ENCODE results near the gene PIK3C3.
A peak's percentile ranks its signal among the peaks of the same experiment; 100 is the strongest.
"Not testable (repeated sequence)": the region's sequence is repeated elsewhere in the genome, so short reads cannot be mapped to it uniquely, and the experiment has no call there.

The PIK3C3 gene

GRCh38 chr18:42074704-42075103, 119.7 kb downstream of the PIK3C3 start:
- no peak for DNase-seq (ENCODE audit: low read depth)

GRCh38 chr18:42078711-42079110, 123.7 kb downstream of the PIK3C3 start:
- DNase-seq (ENCODE audit: low read depth): no peak

GRCh38 chr18:42080340-42080739, 125.3 kb downstream of the PIK3C3 start:
- DNase-seq (ENCODE audit: low read depth): no peak

GRCh38 chr18:42082415-42083234, 127.6 kb downstream of the PIK3C3 start:
- DNase-seq (ENCODE audit: low read depth): no peak

GRCh38 chr18:42086288-42086687, 131.3 kb downstream of the PIK3C3 start:
- DNase-seq (ENCODE audit: low read depth): no peak

GRCh38 chr18:42087235-42087634, 132.2 kb downstream of the PIK3C3 start:
- DNase-seq (ENCODE audit: low read depth): no peak

- no peak for DNase-seq (ENCODE audit: low read depth)
Observed at GRCh38 chr18:42087876-42088275, 132.8 kb downstream of the PIK3C3 start.

- DNase-seq (ENCODE audit: low read depth): peak; percentile 28
Observed at GRCh38 chr18:42092848-42093247, 137.8 kb downstream of the PIK3C3 start.

- no peak for DNase-seq (ENCODE audit: low read depth)
Observed at GRCh38 chr18:42094875-42095274, 139.8 kb downstream of the PIK3C3 start.

- DNase-seq (ENCODE audit: low read depth): no peak
Observed at GRCh38 chr18:42095732-42096377, 140.8 kb downstream of the PIK3C3 start.

- no peak for DNase-seq (ENCODE audit: low read depth)
Observed at GRCh38 chr18:42100248-42100647, 145.2 kb downstream of the PIK3C3 start.

GRCh38 chr18:42100911-42101310, 145.9 kb downstream of the PIK3C3 start:
- DNase-seq (ENCODE audit: low read depth): no peak

GRCh38 chr18:42105394-42105793, 150.4 kb downstream of the PIK3C3 start:
- DNase-seq (ENCODE audit: low read depth): no peak

- no peak for DNase-seq (ENCODE audit: low read depth)
Observed at GRCh38 chr18:42106784-42107183, 151.8 kb downstream of the PIK3C3 start.

GRCh38 chr18:42107287-42107686, 152.3 kb downstream of the PIK3C3 start:
- DNase-seq (ENCODE audit: low read depth): no peak

- DNase-seq (ENCODE audit: low read depth): no peak
Observed at GRCh38 chr18:42107691-42108450, 152.8 kb downstream of the PIK3C3 start.

- not testable (repeated sequence) for DNase-seq (ENCODE audit: low read depth)
Observed at GRCh38 chr18:42112147-42112546, 157.1 kb downstream of the PIK3C3 start.

GRCh38 chr18:42112657-42113420, 157.8 kb downstream of the PIK3C3 start:
- peak; percentile 1 for DNase-seq (ENCODE audit: low read depth)

GRCh38 chr18:42113529-42114191, 158.6 kb downstream of the PIK3C3 start:
- peak; percentile 15 for DNase-seq (ENCODE audit: low read depth)

GRCh38 chr18:42114310-42114943, 159.4 kb downstream of the PIK3C3 start:
- DNase-seq (ENCODE audit: low read depth): peak; percentile 67

GRCh38 chr18:42126586-42126985, 171.6 kb downstream of the PIK3C3 start:
- no peak for DNase-seq (ENCODE audit: low read depth)

Data from fibroblast of gingiva (primary cell).